Measurements from ENCODE around the gene FAM124A.
A peak's percentile ranks its signal among the peaks of the same experiment; 100 is the strongest.
"Not testable (repeated sequence)": the region's sequence is repeated elsewhere in the genome, so short reads cannot be mapped to it uniquely, and the experiment has no call there.

Gene FAM124A

DNA sequence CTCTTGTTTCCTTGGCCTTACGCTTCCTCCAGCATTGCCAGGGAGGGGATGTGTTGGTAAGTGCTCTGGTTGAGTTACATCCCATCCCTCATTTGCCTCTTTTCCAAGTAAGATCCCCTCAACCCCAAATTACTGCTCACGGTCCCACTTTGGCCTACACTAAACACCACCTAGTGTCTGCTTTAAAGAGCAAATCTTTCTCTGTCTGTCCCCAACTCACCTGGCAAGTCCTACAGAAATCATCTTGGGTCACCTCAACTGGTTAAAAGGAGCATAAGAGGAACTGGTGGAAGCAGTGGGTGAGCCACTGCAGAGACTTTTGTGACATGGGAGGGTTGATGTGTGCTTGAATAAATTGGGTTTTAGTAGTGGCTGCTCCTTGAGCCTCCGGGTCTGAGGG, 62.1 kb downstream of the FAM124A start:
- no peak overlapping the region for H4K8ac ChIP-seq (ENCODE audit: low read depth, low read length)
- H3K27ac ChIP-seq (ENCODE audit: low read depth, low read length) = no peak overlapping the region
- H2BK5ac ChIP-seq (ENCODE audit: low read depth, low read length, poor library complexity) = no peak overlapping the region
- no peaks in the 10 kb centered on the region for H3K27me3 ChIP-seq (ENCODE audit: insufficient read depth, low read length)
- H3K4me3 ChIP-seq (ENCODE audit: low read depth, low read length) = no peak overlapping the region
- no peak overlapping the region for H2BK12ac ChIP-seq (ENCODE audit: low read length)
- H3K4ac ChIP-seq (ENCODE audit: low read depth, low read length) = no peak overlapping the region
- no peak overlapping the region for H3K9ac ChIP-seq (ENCODE audit: low read length)
- H4K91ac ChIP-seq (ENCODE audit: low read depth, low read length) = no peak overlapping the region
- H2AFZ ChIP-seq (ENCODE audit: insufficient read depth, low read length, poor library complexity) = no peak overlapping the region
- H3K14ac ChIP-seq (ENCODE audit: low read length) = no peak overlapping the region
- no peak overlapping the region for H4K12ac ChIP-seq (ENCODE audit: low read depth, low read length)
- H3K79me1 ChIP-seq (ENCODE audit: low read length) = no peaks in the 10 kb centered on the region
- H3K4me1 ChIP-seq (ENCODE audit: control insufficient read depth in 1 of 2, insufficient read depth in 2 of 2, low read length in 2 of 2) = no peaks in the 10 kb centered on the region
- WGBS (ENCODE audit: extremely low coverage, insufficient coverage, insufficient read length) = no CpG with 5 or more reads among the region's 3 CpGs
- DNase-seq = no peak
- H3K18ac ChIP-seq (ENCODE audit: low read length) = no peak overlapping the region
- H3K79me2 ChIP-seq (ENCODE audit: control insufficient read depth, insufficient read depth, low read length, poor library complexity) = no peaks in the 10 kb centered on the region
- no peaks in the 10 kb centered on the region for H3K36me3 ChIP-seq (ENCODE audit: control insufficient read depth in 1 of 2, insufficient read depth in 2 of 2, low read length in 2 of 2)
- no peak overlapping the region for H3K23ac ChIP-seq (ENCODE audit: low read length)
- no peaks in the 10 kb centered on the region for H3K9me3 ChIP-seq (ENCODE audit: insufficient read depth, low read depth, low read length)
- no peak overlapping the region for H2BK120ac ChIP-seq (ENCODE audit: insufficient read depth, low read length, poor library complexity)
- no peak overlapping the region for H3K4me2 ChIP-seq (ENCODE audit: low read length)
- H2AK5ac ChIP-seq (ENCODE audit: low read length) = no peak overlapping the region

DNA sequence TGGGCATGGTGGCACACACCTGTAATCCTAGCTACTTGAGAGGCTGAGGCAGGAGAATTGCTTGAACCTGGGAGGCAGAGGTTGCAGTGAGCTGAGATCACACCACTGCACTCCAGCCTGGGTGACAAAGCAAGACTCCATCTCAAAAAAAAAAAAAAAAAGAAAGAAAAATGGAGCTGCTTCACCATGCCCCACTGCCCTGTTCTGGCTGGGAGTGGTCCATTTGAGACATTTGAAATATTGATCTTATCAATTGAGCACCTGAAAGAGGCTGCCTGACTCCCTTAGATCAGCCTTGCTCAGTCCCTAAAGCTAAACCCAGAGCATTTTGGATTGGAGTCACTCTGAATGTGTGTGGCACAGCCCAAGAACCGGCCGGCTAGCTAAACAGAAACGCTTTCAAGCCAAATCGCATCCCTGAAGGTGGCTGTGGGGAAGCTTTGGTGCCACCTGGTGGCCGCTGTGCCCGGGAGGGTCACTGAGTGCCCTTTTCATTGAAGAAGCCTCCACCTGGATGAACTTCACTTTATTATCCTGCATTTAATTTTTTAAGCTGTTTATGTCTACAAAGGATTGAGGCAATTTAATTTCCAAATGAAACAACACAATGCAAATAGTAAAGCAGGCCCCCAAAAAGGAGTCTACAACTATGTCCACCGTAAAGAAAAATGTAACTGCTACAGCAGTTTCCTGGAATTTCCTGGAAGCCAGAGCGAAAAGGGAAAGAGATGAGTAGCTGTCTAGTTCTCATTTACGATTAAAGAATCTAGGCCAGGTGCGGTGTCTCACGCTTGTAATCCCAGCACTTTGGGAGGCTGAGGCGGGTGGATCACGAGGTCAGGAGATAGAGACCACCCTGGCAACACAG, 64.2 kb downstream of the FAM124A start:
- H3K79me2 ChIP-seq (ENCODE audit: control insufficient read depth, insufficient read depth, low read length, poor library complexity) = no peaks in the 10 kb centered on the region
- no peaks in the 10 kb centered on the region for H3K36me3 ChIP-seq (ENCODE audit: control insufficient read depth in 1 of 2, insufficient read depth in 2 of 2, low read length in 2 of 2)
- no peak overlapping the region for H3K23ac ChIP-seq (ENCODE audit: low read length)
- WGBS (ENCODE audit: extremely low coverage, insufficient coverage, insufficient read length) = no CpG with 5 or more reads among the region's 13 CpGs
- H2BK120ac ChIP-seq (ENCODE audit: insufficient read depth, low read length, poor library complexity) = no peak overlapping the region
- no peaks in the 10 kb centered on the region for H3K27me3 ChIP-seq (ENCODE audit: insufficient read depth, low read length)
- peak; percentile 65 to 86 for DNase-seq
- no peaks in the 10 kb centered on the region for H3K4me1 ChIP-seq (ENCODE audit: control insufficient read depth in 1 of 2, insufficient read depth in 2 of 2, low read length in 2 of 2)
- no peak overlapping the region for H4K91ac ChIP-seq (ENCODE audit: low read depth, low read length)
- H2BK5ac ChIP-seq (ENCODE audit: low read depth, low read length, poor library complexity) = no peak overlapping the region
- no peak overlapping the region for H4K8ac ChIP-seq (ENCODE audit: low read depth, low read length)
- no peak overlapping the region for H2AK5ac ChIP-seq (ENCODE audit: low read length)
- no peak overlapping the region for H3K9ac ChIP-seq (ENCODE audit: low read length)
- H3K4ac ChIP-seq (ENCODE audit: low read depth, low read length) = no peak overlapping the region
- H3K27ac ChIP-seq (ENCODE audit: low read depth, low read length) = no peak overlapping the region
- no peak overlapping the region for H2BK12ac ChIP-seq (ENCODE audit: low read length)
- no peak overlapping the region for H3K14ac ChIP-seq (ENCODE audit: low read length)
- H3K4me2 ChIP-seq (ENCODE audit: low read length) = no peak overlapping the region
- no peak overlapping the region for H2AFZ ChIP-seq (ENCODE audit: insufficient read depth, low read length, poor library complexity)
- H3K79me1 ChIP-seq (ENCODE audit: low read length) = no peaks in the 10 kb centered on the region
- H3K18ac ChIP-seq (ENCODE audit: low read length) = no peak overlapping the region
- no peak overlapping the region for H4K12ac ChIP-seq (ENCODE audit: low read depth, low read length)
- H3K4me3 ChIP-seq (ENCODE audit: low read depth, low read length) = no peak overlapping the region
- no peaks in the 10 kb centered on the region for H3K9me3 ChIP-seq (ENCODE audit: insufficient read depth, low read depth, low read length)

DNA sequence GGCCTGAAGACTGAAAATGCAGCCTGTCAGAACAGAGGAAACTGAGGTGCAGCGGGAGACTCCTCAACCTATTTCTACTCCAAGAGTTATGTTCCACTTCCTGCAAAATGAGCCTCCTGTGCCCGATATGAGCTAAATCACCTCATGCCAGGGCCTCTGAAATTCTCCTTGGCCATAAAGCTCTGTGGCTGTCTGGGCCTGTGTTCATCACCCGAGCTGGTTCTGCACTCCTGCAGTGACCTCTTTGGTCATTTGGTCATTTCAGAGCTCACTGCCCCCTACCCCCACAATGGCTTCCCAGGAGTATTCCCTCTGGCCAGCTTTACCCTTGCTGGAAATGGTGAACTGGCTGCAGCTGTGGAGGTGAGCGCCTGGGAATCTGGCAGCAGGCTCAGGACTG, 65.6 kb downstream of the FAM124A start:
- Histone ChIP-seq H2BK120ac (ENCODE audit: insufficient read depth, low read length, poor library complexity) (no peak overlapping the region), H3K9me3 (ENCODE audit: insufficient read depth, low read depth, low read length) (no peaks in the 10 kb centered on the region), H4K8ac (ENCODE audit: low read depth, low read length) (no peak overlapping the region), H3K4me1 (ENCODE audit: control insufficient read depth in 1 of 2, insufficient read depth in 2 of 2, low read length in 2 of 2) (no peaks in the 10 kb centered on the region), H3K18ac (ENCODE audit: low read length) (no peak overlapping the region), H4K91ac (ENCODE audit: low read depth, low read length) (no peak overlapping the region), H3K79me1 (ENCODE audit: low read length) (no peaks in the 10 kb centered on the region), H2BK5ac (ENCODE audit: low read depth, low read length, poor library complexity) (no peak overlapping the region), H3K23ac (ENCODE audit: low read length) (no peak overlapping the region), H4K12ac (ENCODE audit: low read depth, low read length) (no peak overlapping the region), H2AK5ac (ENCODE audit: low read length) (no peak overlapping the region), H2BK12ac (ENCODE audit: low read length) (no peak overlapping the region), H3K4me3 (ENCODE audit: low read depth, low read length) (no peak overlapping the region), H3K79me2 (ENCODE audit: control insufficient read depth, insufficient read depth, low read length, poor library complexity) (no peaks in the 10 kb centered on the region), H2AFZ (ENCODE audit: insufficient read depth, low read length, poor library complexity) (no peak overlapping the region), H3K14ac (ENCODE audit: low read length) (no peak overlapping the region), H3K4me2 (ENCODE audit: low read length) (no peak overlapping the region), H3K4ac (ENCODE audit: low read depth, low read length) (no peak overlapping the region), H3K9ac (ENCODE audit: low read length) (no peak overlapping the region), H3K27me3 (ENCODE audit: insufficient read depth, low read length) (no peaks in the 10 kb centered on the region), H3K36me3 (ENCODE audit: control insufficient read depth in 1 of 2, insufficient read depth in 2 of 2, low read length in 2 of 2) (no peaks in the 10 kb centered on the region), H3K27ac (ENCODE audit: low read depth, low read length) (no peak overlapping the region)
- no CpG with 5 or more reads among the region's 4 CpGs for WGBS (ENCODE audit: extremely low coverage, insufficient coverage, insufficient read length)
- DNase-seq = no peak

DNA sequence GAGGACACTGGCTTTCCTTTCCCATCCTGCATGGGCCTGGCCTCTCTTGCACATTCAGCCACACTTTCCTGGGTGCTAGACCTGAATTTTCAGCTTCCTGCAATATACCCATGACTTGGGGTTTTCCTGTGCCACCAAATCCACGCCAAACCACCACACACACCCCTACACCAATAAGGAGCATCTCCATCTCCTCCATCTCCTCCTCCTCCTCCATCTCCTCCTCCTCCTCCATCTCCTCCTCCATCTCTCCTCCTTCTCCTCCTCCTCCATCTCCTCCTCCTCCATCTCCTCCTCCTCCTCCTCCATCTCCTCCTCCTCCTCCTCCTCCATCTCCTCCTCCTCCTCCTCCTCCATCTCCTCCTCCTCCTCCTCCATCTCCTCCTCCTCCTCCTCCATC, 66.1 kb downstream of the FAM124A start:
- H3K9ac ChIP-seq (ENCODE audit: low read length); H3K18ac ChIP-seq (ENCODE audit: low read length); H4K91ac ChIP-seq (ENCODE audit: low read depth, low read length); H3K4me2 ChIP-seq (ENCODE audit: low read length); H3K4me1 ChIP-seq (ENCODE audit: control insufficient read depth in 1 of 2, insufficient read depth in 2 of 2, low read length in 2 of 2); H3K27ac ChIP-seq (ENCODE audit: low read depth, low read length); H2BK120ac ChIP-seq (ENCODE audit: insufficient read depth, low read length, poor library complexity); DNase-seq; H3K79me1 ChIP-seq (ENCODE audit: low read length); H3K23ac ChIP-seq (ENCODE audit: low read length); H2AK5ac ChIP-seq (ENCODE audit: low read length); H3K36me3 ChIP-seq (ENCODE audit: control insufficient read depth in 1 of 2, insufficient read depth in 2 of 2, low read length in 2 of 2); H4K8ac ChIP-seq (ENCODE audit: low read depth, low read length); H2AFZ ChIP-seq (ENCODE audit: insufficient read depth, low read length, poor library complexity); H2BK5ac ChIP-seq (ENCODE audit: low read depth, low read length, poor library complexity); H3K79me2 ChIP-seq (ENCODE audit: control insufficient read depth, insufficient read depth, low read length, poor library complexity); H3K27me3 ChIP-seq (ENCODE audit: insufficient read depth, low read length); H3K4me3 ChIP-seq (ENCODE audit: low read depth, low read length); H3K14ac ChIP-seq (ENCODE audit: low read length); H4K12ac ChIP-seq (ENCODE audit: low read depth, low read length); H3K9me3 ChIP-seq (ENCODE audit: insufficient read depth, low read depth, low read length); H2BK12ac ChIP-seq (ENCODE audit: low read length); H3K4ac ChIP-seq (ENCODE audit: low read depth, low read length): not testable (repeated sequence)
- WGBS (ENCODE audit: extremely low coverage, insufficient coverage, insufficient read length) = no CpG with 5 or more reads among the region's 1 CpG
